Astrocyte of the spinal cord (primary cell): ENCODE measurements around the gene ACTL10.

Experiments used
- DNase-seq: peaks from one replicate; pipeline ENCODE4 v3.0.0; 2011; ENCODE audit warnings: low read depth, low spot score
- H3K4me3 ChIP-seq: 2 replicates; pipeline ENCODE4 v1.5.1; 2011; ENCODE audit warnings: low read depth, mild to moderate bottlenecking, low read length, moderate library complexity
- CTCF ChIP-seq: IDR thresholded peaks from 2 replicates; pipeline ENCODE4 v1.5.1; 2012; ENCODE audit warnings: low read depth, mild to moderate bottlenecking, low read length, inconsistent platforms
- in situ Hi-C: cut with HindIII; loops from 2 replicates; pipeline ENCODE4 v1.10.0; 2017; ENCODE audit warnings: low sequenced_read_pairs

The ACTL10 gene

GRCh38 chr20:33704197-33704924, 37.6 kb downstream of the ACTL10 start:
- no peak for TF ChIP-seq CTCF
- no peak for DNase-seq
- no peak overlapping the region for H3K4me3 ChIP-seq
- in situ Hi-C loops = no loop called here

DNA sequence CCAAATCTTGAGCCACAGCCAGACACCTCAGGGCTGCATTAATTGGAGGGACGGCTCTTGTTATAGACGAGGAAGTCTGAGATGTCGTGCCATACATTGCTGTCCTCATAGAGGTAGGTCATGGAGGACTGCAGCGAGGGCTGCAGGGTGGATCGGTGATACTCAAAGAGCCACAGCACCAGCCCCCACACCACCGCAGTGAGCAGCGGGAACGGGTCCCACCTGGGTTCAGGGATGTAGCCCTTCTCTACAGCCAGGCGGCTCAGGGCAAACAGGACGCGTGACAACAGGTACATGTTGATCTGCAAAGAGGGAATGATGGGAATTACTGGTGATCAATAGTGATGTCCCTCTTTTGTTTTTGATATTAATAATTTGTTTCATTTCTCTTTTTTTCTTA, 40.9 kb downstream of the ACTL10 start:
- in situ Hi-C loops = no loop called here
- no peak overlapping the region for H3K4me3 ChIP-seq
- TF ChIP-seq CTCF = no peak
- DNase-seq = no peak

DNA sequence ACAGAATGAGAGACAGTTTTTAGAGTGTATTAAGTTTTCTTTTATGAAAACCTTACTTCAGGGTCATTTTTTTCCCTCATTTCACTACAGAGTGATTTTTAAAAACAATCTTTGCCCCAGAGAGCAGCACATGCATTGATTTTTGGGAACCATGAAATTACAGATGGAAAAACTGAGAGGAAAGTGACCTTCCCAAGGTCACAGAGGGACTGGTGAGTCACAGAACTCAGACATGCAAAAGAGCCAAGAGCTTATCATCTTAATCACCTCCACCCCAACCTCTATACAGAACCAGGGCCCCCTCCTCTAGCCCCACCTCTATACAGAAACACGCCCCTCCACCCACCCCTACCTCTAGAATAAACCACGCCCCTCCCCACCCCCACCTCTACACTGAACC, 42.7 kb downstream of the ACTL10 start:
- no peak overlapping the region for H3K4me3 ChIP-seq
- DNase-seq = no peak
- in situ Hi-C loops = no loop called here
- TF ChIP-seq CTCF = no peak

DNA sequence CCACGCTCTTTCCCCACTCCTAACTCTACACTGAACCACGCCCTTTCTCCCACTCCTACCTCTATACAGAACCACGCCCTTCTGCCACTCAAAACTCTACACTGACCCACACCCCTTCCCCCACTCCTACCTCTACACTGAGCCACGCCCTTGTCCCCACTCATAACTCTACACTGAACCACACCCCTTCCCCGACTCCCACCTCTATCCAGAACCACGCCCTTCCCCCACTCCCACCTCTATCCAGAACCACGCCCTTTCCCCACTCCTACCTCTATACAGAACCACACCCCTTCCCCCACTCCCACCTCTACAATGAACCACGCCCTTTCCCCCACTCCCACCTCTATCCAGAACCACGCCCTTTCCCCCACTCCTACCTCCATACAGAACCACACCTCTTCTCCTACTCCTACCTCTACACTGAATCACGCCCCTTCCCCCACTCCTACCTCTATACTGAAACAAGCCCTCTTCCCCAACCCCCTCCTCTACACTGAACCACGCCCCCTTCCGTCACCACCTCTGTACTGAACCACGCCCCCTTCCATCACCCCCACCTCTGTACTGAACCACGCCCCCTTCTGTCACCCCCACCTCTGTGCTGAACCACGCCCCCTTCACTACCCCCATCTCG, 43.3 kb downstream of the ACTL10 start:
- no peak for DNase-seq
- no peak overlapping the region for H3K4me3 ChIP-seq
- TF ChIP-seq CTCF = no peak
- in situ Hi-C loops = no loop called here

- no peak overlapping the region for H3K4me3 ChIP-seq
- no peak for DNase-seq
- in situ Hi-C loops = no loop called here
- TF ChIP-seq CTCF = no peak
Measured at GRCh38 chr20:33710681-33711445, 44.1 kb downstream of the ACTL10 start.

GRCh38 chr20:33711446-33711738, 44.6 kb downstream of the ACTL10 start:
- in situ Hi-C loops = no loop called here
- no peak overlapping the region for H3K4me3 ChIP-seq
- no peak for DNase-seq
- TF ChIP-seq CTCF = no peak
